HG03045 (cell line): Measurements from ENCODE around the gene CDH4.

Experiments used
- ATAC-seq: cut with Tn5 transposase; IDR thresholded peaks from one replicate; pipeline ENCODE4 v1.9.1; 2021; ENCODE audit warnings: mild to moderate bottlenecking, moderate library complexity; ENCODE audit not compliant: unreplicated experiment

CDH4 gene

DNA sequence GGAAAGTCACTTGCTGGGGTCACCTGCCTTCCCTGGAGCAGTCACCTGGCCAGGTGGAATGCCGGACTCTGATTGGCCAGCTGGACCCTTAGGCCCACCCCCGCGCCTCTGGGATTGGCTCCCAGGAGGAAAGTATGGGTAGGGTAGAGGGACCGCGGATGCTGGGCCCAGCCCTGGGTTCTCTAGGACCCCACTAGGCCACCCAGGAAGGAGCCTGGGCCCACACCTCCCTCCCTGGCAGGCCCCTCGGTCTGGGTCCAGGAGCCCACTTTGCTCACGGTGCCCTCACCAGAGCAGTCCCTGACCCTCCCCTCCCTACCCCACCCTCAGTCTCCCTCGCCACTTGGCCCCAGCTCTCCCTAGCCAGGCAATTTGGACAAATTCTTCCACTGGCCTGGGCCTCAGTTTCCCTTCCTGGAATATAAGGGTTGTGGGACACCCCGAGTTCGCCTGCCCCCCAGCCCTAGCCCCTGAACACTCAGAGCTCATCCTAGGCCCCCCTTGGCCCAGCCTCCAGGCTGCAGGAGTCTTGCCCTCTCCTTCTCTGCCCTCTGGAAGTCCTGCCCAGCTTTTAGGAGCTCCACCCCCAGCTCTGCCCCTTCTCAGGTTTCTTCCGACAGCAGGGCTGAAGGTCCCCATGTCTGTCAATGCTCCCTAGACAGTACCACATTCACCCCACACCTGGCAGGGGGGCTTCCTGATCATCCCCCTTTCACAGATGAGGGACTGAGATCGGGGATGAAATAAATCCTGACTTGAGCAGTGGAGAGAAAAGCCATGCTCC lies 514.0 kb downstream of the CDH4 start:
- ATAC-seq: no peak

- no peak for ATAC-seq
Measured at GRCh38 chr20:61766921-61767610, 515.0 kb downstream of the CDH4 start.

GRCh38 chr20:61767761-61768494 lies 515.9 kb downstream of the CDH4 start:
- ATAC-seq: no peak

DNA sequence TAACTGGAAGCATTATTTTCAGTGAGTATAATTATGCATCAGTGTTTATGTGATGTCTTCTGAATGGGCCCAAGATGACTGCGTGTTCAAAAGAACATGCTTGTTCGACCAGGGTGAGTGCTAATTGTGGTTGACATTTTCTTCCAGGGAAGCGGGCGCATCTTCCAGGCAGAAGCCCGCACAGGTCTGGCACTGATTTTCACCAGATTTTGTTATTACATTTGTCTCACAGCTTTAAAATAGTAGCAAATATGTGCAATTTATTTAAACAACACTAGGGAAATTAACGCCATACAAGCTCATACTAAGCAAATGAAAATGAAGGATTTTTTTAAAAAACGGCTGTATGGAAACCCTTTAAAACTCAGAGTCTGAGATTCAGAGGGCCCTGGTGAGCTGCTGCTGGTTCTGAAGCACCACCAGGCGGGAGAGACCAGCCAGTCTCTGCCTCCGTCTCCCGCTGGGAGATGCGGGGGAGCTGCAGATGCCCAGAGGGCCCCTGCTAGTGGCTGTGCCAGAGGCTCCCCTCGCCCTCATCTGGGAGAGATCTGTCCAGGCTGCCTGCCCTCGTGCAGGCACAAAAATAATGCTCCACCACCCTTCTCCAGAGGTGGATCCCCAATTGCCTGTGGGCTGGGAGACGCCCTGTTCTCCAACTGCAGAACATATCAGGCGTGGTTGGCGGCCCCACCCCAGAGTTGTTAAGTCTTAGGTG lies 516.7 kb downstream of the CDH4 start:
- no peak for ATAC-seq

- no peak for ATAC-seq
Measured at GRCh38 chr20:61769286-61769832, 517.3 kb downstream of the CDH4 start.

GRCh38 chr20:61770113-61770585 lies 518.1 kb downstream of the CDH4 start:
- ATAC-seq: no peak

DNA sequence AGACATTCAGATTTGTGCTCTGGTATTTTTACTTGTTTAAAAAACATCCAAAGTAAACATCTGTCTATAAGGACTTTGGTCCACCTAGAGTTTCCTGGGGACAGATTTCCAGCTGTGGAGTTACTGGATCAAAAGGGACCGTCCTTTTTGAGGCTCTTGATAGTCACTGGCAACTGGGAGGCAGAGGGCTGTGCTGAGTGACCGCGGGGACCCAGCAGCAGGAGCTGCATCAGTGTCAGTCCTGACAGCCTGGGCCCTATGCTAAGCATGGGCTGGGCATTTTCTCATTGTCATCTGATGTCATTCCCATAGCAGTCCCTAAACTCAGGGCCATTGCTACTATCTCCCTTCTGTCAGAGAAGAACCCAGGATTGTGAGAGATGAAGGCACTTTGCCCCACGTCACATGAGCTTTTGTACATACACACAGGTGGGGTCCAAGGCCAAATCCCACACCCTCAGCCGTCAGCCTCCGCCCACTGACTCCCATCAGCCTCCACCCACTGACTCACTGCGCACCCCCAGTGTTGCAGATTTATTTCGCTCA lies 519.8 kb downstream of the CDH4 start:
- no peak for ATAC-seq

DNA sequence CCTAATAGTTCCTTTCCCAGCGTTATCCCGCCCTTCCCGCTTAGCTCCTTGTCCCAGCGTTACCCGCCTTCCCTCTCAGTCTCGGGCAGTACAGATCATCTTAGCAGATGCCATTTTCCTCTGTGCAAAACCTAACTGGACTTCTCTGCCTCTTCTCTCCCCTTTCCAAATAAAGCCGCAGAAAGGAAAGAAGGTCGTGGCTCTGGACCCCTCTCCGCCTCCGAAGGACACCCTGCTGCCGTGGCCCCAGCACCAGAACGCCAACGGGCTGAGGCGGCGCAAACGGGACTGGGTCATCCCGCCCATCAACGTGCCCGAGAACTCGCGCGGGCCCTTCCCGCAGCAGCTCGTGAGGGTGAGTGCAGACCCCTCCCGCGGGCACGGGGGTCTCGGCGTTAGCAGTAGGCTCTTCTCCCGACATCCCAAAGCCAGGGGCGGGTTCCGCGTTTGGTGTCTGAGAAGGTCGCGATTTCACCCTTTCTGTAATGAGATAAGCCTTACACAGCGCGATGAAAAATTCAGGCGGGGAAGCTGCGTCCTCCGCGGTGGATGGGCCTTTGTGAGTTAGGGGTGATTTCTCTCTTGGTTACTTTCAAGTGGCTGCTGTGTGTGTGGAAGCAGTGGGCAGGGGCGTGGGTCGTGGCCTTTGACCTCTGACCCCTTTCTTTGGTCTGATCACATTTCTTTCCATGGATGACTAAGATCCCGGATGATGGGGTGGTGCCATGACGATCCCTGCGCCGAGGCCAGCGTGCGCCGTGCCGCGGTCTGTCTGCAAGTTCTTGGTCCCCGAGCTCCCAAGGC lies 521.0 kb downstream of the CDH4 start:
- ATAC-seq: no peak

GRCh38 chr20:61773926-61774587 lies 522.0 kb downstream of the CDH4 start:
- no peak for ATAC-seq

- no peak for ATAC-seq
Measured at GRCh38 chr20:61775423-61775822, 523.4 kb downstream of the CDH4 start.

- ATAC-seq: no peak
Measured at GRCh38 chr20:61776491-61777075, 524.5 kb downstream of the CDH4 start.

DNA sequence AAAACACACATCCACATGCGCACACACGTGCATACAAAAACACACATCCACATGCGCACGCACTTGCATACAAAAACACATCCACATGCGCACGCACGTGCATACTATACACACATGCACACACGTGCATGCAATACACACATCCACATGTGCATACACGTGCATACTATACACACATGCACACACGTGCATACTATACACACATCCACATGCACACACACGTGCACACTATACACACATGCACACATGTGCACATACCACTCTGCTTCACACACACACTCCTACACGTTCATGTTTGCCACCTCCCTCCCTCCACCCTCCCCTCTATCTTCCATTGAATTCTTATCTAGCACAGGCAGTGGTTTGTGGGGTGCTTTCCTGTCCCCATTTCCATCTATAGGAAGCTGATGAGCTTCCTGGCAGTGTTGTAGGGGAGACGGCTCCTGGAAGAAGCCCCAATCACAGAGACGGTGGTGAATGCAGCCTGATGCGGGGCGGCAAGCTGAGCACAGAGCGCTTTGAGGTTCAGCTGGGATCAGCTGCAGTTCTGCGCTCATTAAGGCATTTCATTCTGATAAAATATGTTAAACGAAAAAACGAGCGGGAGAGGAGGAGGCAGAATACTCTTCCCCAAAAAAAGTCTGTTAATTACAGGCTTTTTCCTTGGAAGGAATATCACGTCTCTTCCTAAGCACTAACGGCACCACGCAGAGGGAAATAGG lies 525.9 kb downstream of the CDH4 start:
- ATAC-seq: no peak

- no peak for ATAC-seq
Measured at GRCh38 chr20:61778495-61778863, 526.4 kb downstream of the CDH4 start.

DNA sequence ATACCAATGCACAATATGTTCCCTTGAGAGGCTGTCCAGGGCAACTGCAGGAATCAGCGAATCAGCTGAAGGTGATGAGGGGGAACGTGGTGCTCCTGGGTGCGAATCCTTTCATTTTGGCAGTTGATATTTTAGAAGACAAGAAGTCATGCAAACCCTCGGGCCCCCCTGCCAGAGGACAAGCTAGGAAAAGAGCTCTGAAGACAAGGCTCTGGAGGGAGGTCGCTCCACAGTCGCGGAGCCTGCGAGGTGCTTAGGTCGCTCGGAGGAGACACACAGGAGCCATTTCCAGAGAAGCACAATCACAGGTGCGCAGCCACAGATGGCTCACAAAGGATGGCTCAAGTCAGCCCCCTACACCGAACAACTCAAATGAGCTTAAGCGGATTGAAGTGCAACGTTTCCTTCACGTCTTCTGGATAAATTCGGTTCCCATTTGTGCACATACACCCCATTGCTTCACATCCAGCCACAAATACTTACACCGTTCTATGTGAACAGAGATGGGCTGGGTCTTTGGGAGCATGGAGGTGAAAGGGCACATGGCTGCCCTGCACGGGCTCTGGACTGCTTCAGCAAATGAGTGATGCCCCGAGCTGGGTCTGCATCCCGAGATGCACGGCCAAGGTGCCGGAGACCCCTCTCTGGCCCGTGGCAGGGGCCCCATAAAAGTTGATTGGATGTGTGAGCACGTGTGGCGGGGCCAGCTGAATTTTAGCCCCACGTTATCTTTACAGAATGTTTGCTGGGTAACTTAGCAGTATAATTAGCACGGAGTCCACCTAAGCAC lies 527.3 kb downstream of the CDH4 start:
- ATAC-seq: no peak

DNA sequence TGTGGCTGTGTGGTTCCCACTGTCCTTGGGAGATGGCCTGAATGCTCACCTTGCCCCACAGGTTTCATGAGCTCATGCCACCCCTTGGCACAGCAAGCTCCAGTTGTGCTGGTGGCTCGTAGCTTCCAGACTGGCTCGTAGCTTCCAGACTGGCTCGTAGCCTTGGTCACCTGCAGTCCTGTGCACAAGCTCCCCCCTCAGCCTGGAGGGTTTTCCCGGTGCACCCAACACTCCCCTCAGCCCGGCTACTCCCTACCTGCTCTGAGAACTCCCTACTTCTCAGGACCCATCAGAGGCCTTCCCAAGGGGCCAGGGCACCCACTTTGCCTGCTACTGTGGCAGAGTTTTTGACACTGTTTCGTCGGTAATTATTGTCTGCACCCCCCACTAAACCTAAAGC lies 528.0 kb downstream of the CDH4 start:
- ATAC-seq: no peak

DNA sequence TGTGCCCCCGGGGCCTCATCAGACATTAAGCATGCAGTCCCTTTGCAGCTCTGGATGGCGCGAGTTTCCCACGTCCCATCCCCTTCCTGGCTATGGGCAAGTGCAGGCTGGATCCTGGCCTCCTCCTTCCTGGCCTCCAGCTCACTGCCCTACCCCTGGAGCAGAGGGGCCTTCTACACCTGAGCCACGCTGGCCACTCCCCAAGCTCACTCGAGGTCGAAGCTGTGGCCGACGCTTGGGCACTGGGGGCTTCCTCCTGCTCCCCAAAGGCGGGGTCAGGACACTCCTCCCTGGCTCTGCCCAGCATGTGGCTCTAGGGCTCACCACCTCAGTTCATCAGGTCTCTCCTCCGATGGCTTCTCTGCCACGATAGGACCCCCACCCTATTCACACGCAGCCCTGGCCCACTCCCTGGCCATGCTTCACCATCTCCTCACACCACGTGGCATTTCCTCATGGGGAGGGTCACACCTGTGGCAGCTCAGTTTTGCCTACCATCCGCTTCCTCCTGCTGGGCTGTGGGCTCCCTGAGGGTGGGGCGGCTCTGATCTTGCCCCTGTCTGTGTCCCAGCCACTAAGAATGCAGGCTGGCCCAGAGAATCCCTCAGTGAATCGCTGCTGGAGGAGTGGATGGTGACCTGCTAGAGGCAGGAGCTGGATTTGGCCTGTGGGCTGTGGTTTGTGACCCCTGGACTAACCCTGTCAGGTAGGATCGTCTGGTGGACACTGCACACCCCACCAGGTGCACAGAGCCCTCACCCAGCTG lies 532.9 kb downstream of the CDH4 start:
- no peak for ATAC-seq

DNA sequence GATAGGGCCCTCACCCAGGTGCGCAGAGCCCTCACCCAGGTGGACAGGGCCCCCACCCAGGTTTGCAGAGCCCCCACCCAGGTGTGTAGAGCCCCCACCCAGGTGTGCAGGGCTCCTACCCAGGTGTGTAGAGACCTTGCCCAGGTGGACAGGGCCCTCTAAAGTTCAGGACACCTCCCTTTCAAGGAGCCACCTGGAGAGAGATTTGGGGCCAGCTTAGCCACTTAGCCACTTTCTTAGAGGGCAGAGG lies 533.4 kb downstream of the CDH4 start:
- no peak for ATAC-seq
